H1 (cell line): ENCODE measurements around the gene RNF214. TPM values are rescaled to one million over a fixed set of nuclear protein-coding genes. Genes with fewer than 3 reads are reported as not detected.

Experiments used
- HDAC2 ChIP-seq, 2 experiments: fragments of 300-600 bp in 1 of 2; sonication (generic) in 1 of 2; IDR thresholded peaks; 2 replicates each; pipeline ENCODE4 v1.6.1; 2011 to 2012; ENCODE audit warnings: low read depth in 2 of 2, low read length in 2 of 2, mild to moderate bottlenecking in 2 of 2, moderate library complexity in 2 of 2, borderline replicate concordance in 1 of 2, inconsistent platforms in 1 of 2
- SUZ12 ChIP-seq: fragments of 200-600 bp; sonication (generic); IDR thresholded peaks from 2 replicates; pipeline ENCODE4 v1.6.1; 2012; ENCODE audit warnings: mild to moderate bottlenecking, inconsistent platforms, low read length, moderate library complexity, mixed read lengths
- polyA plus RNA-seq, 7 experiments: library from polyadenylated mRNA; depleted of rRNA in 3 of 7; stranded (reverse) in 5 of 7; unstranded in 2 of 7; fragments of >200 nt in 5 of 7; fragments of 200-250 nt in 2 of 7; gene quantifications; 1 replicate in 5 of 7; 2 replicates in 1 of 7; 4 replicates in 1 of 7; pipeline versions ENCODE4 v1.2.1 to v1.2.3, GENCODE V29; 2011 to 2013; ENCODE audit warnings: missing spikeins in 2 of 7, mixed read lengths in 2 of 7
- total RNA-seq: library from RNA; stranded (reverse); fragmentation: NEBNext Ultra II Directional; extraction: Animal tissue kit (Norgen Biotek cat#: 25700); gene quantifications from 2 replicates; pipeline ENCODE4 v1.2.1, GENCODE V29; 2021

The RNF214 gene
- total and polyA plus RNA-seq, 2 of the 8 experiments (the other 6 are each of a cell fraction or from before 2014, with no cell fraction given): 34.9 to 35.6 TPM

- TF ChIP-seq HDAC2 (IDR thresholded peaks at IDR 0.05; ENCODE audit: borderline replicate concordance in 1 of 2, low read depth in 2 of 2, low read length in 2 of 2): no peak
- TF ChIP-seq SUZ12: no peak
- TF ChIP-seq, all 59 proteins: peak for 0
Observed at GRCh38 chr11:117300283-117300663, 67.8 kb downstream of the RNF214 start (continued).
